HEK293 (cell line): ENCODE results near the gene TNFAIP2.

Experiments used
- CTCF ChIA-PET: fragments of 350-600 bp; formaldehyde crosslinking; extraction: SDS; loops from one replicate; lab custom pipeline; 2021; ENCODE audit warnings: antibody characterized with exemption; lab: Yijun Ruan, JAX
- POLR2A ChIA-PET: fragments of 300-600 bp; formaldehyde crosslinking; extraction: SDS; loops from one replicate; lab custom pipeline; 2020; ENCODE audit warnings: antibody characterized with exemption, inconsistent platforms; lab: Yijun Ruan, JAX
- H3K27ac ChIP-seq: fragments of 200-500 bp; sonication (Bioruptor generic); 2 replicates; pipeline ENCODE4 v1.5.1; 2014; ENCODE audit warnings: low read depth, low read length, control low read depth, inconsistent platforms; ENCODE audit errors: extremely low read depth
- H3K36me3 ChIP-seq, 2 experiments: fragments of 200-500 bp in 1 of 2; sonication (Bioruptor generic) in 1 of 2; 1 replicate in 1 of 2; 2 replicates in 1 of 2; pipeline ENCODE4 v1.5.1; 2014 to 2017; ENCODE audit warnings: inconsistent platforms in 2 of 2, low read length in 2 of 2; ENCODE audit not compliant: control insufficient read depth in 2 of 2, insufficient read depth in 1 of 2
- H3K4me1 ChIP-seq: fragments of 200-500 bp; sonication (Bioruptor generic); 2 replicates; pipeline ENCODE4 v1.5.1; 2014; ENCODE audit warnings: mild to moderate bottlenecking, low read length, inconsistent platforms; ENCODE audit not compliant: control insufficient read depth, insufficient read depth
- H3K4me3 ChIP-seq: 2 replicates; pipeline ENCODE4 v1.5.1; 2011; ENCODE audit warnings: low read depth, mild to moderate bottlenecking, control low read depth, low read length, moderate library complexity
- H3K9me3 ChIP-seq: fragments of 200-500 bp; sonication (Bioruptor generic); 2 replicates; pipeline ENCODE4 v1.5.1; 2014; ENCODE audit warnings: low read depth, low read length, inconsistent platforms; ENCODE audit not compliant: control insufficient read depth, insufficient read depth
- EGR2 ChIP-seq: fragments of 450-650 bp; formaldehyde crosslinking; IDR thresholded peaks from 2 replicates; pipeline ENCODE4 v1.5.1; 2016; ENCODE audit warnings: low read depth, missing biosample characterization, missing genetic modification characterization
- GLIS2 ChIP-seq: fragments of 450-650 bp; formaldehyde crosslinking; IDR thresholded peaks from 2 replicates; pipeline ENCODE4 v1.5.1; 2016; ENCODE audit warnings: missing biosample characterization, missing genetic modification characterization
- HOXD13 ChIP-seq: sonication (generic); formaldehyde crosslinking; IDR thresholded peaks from 2 replicates; pipeline ENCODE4 v1.8.0; 2022; ENCODE audit warnings: missing genetic modification reagents, borderline replicate concordance
- MEIS1 ChIP-seq: sonication (generic); formaldehyde crosslinking; IDR thresholded peaks from 2 replicates; pipeline ENCODE4 v1.8.1; 2022; ENCODE audit warnings: missing genetic modification reagents, mild to moderate bottlenecking, borderline replicate concordance
- SCRT1 ChIP-seq: fragments of 450-650 bp; formaldehyde crosslinking; IDR thresholded peaks from 2 replicates; pipeline ENCODE4 v1.5.1; 2016; ENCODE audit warnings: missing biosample characterization, missing genetic modification characterization, borderline replicate concordance
- YY2 ChIP-seq: fragments of 450-650 bp; formaldehyde crosslinking; IDR thresholded peaks from 2 replicates; pipeline ENCODE4 v1.5.1; 2016; ENCODE audit warnings: missing biosample characterization, missing genetic modification characterization
- ZBTB17 ChIP-seq: fragments of 450-650 bp; formaldehyde crosslinking; IDR thresholded peaks from 2 replicates; pipeline ENCODE4 v1.5.1; 2016; ENCODE audit warnings: missing biosample characterization, missing genetic modification characterization
- ZBTB20 ChIP-seq: fragments of 450-650 bp; formaldehyde crosslinking; IDR thresholded peaks from 2 replicates; pipeline ENCODE4 v1.5.1; 2016; ENCODE audit warnings: missing biosample characterization, missing genetic modification characterization
- ZBTB21 ChIP-seq: fragments of 450-650 bp; formaldehyde crosslinking; IDR thresholded peaks from 2 replicates; pipeline ENCODE4 v1.5.1; 2017; ENCODE audit warnings: missing biosample characterization, missing genetic modification characterization
- ZFHX2 ChIP-seq: fragments of 450-650 bp; formaldehyde crosslinking; conservative IDR thresholded peaks from 2 replicates; pipeline ENCODE4 v1.5.1; 2016; ENCODE audit warnings: missing biosample characterization, missing genetic modification characterization
- ZIC2 ChIP-seq: fragments of 450-650 bp; formaldehyde crosslinking; IDR thresholded peaks from 2 replicates; pipeline ENCODE4 v1.5.1; 2016; ENCODE audit warnings: missing biosample characterization, missing genetic modification characterization
- ZNF121 ChIP-seq: fragments of 450-650 bp; formaldehyde crosslinking; IDR thresholded peaks from 2 replicates; pipeline ENCODE4 v1.5.1; 2016; ENCODE audit warnings: missing biosample characterization, missing genetic modification characterization
- ZNF223 ChIP-seq: fragments of 450-650 bp; formaldehyde crosslinking; IDR thresholded peaks from 2 replicates; pipeline ENCODE4 v1.5.1; 2016; ENCODE audit warnings: missing biosample characterization, missing genetic modification characterization
- ZNF311 ChIP-seq: fragments of 450-650 bp; formaldehyde crosslinking; IDR thresholded peaks from 2 replicates; pipeline ENCODE4 v1.5.1; 2017; ENCODE audit warnings: missing biosample characterization, missing genetic modification characterization, borderline replicate concordance
- ZNF324 ChIP-seq: fragments of 450-650 bp; formaldehyde crosslinking; IDR thresholded peaks from 2 replicates; pipeline ENCODE4 v1.5.1; 2016; ENCODE audit warnings: missing biosample characterization, missing genetic modification characterization
- ZNF404 ChIP-seq: fragments of 450-650 bp; formaldehyde crosslinking; IDR thresholded peaks from 2 replicates; pipeline ENCODE4 v1.5.1; 2017; ENCODE audit warnings: missing biosample characterization, missing genetic modification characterization
- ZNF529 ChIP-seq: fragments of 450-650 bp; formaldehyde crosslinking; IDR thresholded peaks from 2 replicates; pipeline ENCODE4 v1.5.1; 2017; ENCODE audit warnings: missing genetic modification characterization, missing biosample characterization; ENCODE audit not compliant: insufficient replicate concordance
- ZNF571 ChIP-seq: fragments of 450-650 bp; formaldehyde crosslinking; IDR thresholded peaks from 2 replicates; pipeline ENCODE4 v1.5.0; 2017; ENCODE audit warnings: missing biosample characterization, missing genetic modification characterization
- ZNF677 ChIP-seq: fragments of 450-650 bp; IDR thresholded peaks from 2 replicates; pipeline ENCODE4 v1.5.0; 2018; ENCODE audit warnings: missing biosample characterization, mild to moderate bottlenecking, missing genetic modification characterization, moderate library complexity
- ZNF707 ChIP-seq: fragments of 450-650 bp; formaldehyde crosslinking; IDR thresholded peaks from 2 replicates; pipeline ENCODE4 v1.5.1; 2016; ENCODE audit warnings: missing biosample characterization, missing genetic modification characterization
- ZNF747 ChIP-seq: fragments of 450-650 bp; formaldehyde crosslinking; IDR thresholded peaks from 2 replicates; pipeline ENCODE4 v1.5.1; 2016; ENCODE audit warnings: missing biosample characterization, missing genetic modification characterization
- ZNF768 ChIP-seq: fragments of 450-650 bp; formaldehyde crosslinking; IDR thresholded peaks from 2 replicates; pipeline ENCODE4 v1.5.1; 2018; ENCODE audit warnings: missing biosample characterization, mild to moderate bottlenecking, missing genetic modification characterization
- ZNF837 ChIP-seq: fragments of 450-650 bp; formaldehyde crosslinking; IDR thresholded peaks from 2 replicates; pipeline ENCODE4 v1.5.1; 2016; ENCODE audit warnings: missing biosample characterization, missing genetic modification characterization
- ZSCAN16 ChIP-seq: fragments of 450-650 bp; formaldehyde crosslinking; IDR thresholded peaks from 2 replicates; pipeline ENCODE4 v1.5.1; 2016; ENCODE audit warnings: missing biosample characterization, missing genetic modification characterization
- ZSCAN23 ChIP-seq: fragments of 450-650 bp; formaldehyde crosslinking; IDR thresholded peaks from 2 replicates; pipeline ENCODE4 v1.5.1; 2016; ENCODE audit warnings: missing biosample characterization, missing genetic modification characterization
- ZXDB ChIP-seq: fragments of 450-650 bp; formaldehyde crosslinking; IDR thresholded peaks from 2 replicates; pipeline ENCODE4 v1.5.1; 2016; ENCODE audit warnings: missing biosample characterization, missing genetic modification characterization
- TF ChIP-seq, protein P1 (sequence below): fragments of 450-650 bp; formaldehyde crosslinking; IDR thresholded peaks from 2 replicates; pipeline ENCODE4 v1.5.1; 2016; ENCODE audit warnings: missing biosample characterization, missing genetic modification characterization, low read depth
- TF ChIP-seq, protein P2 (sequence below): fragments of 450-650 bp; formaldehyde crosslinking; IDR thresholded peaks from 2 replicates; pipeline ENCODE4 v1.5.1; 2016; ENCODE audit warnings: missing biosample characterization, missing genetic modification characterization
- TF ChIP-seq, protein P3 (sequence below): fragments of 450-650 bp; formaldehyde crosslinking; IDR thresholded peaks from 2 replicates; pipeline ENCODE4 v1.5.1; 2016; ENCODE audit warnings: missing biosample characterization, missing genetic modification characterization
- TF ChIP-seq, protein P4 (sequence below): fragments of 450-650 bp; formaldehyde crosslinking; IDR thresholded peaks from 2 replicates; pipeline ENCODE4 v1.5.1; 2017; ENCODE audit warnings: missing biosample characterization, missing genetic modification characterization
- TF ChIP-seq, protein P5 (sequence below): fragments of 450-650 bp; formaldehyde crosslinking; IDR thresholded peaks from 2 replicates; pipeline ENCODE4 v1.5.1; 2016; ENCODE audit warnings: missing biosample characterization, missing genetic modification characterization

TNFAIP2 gene

DNA sequence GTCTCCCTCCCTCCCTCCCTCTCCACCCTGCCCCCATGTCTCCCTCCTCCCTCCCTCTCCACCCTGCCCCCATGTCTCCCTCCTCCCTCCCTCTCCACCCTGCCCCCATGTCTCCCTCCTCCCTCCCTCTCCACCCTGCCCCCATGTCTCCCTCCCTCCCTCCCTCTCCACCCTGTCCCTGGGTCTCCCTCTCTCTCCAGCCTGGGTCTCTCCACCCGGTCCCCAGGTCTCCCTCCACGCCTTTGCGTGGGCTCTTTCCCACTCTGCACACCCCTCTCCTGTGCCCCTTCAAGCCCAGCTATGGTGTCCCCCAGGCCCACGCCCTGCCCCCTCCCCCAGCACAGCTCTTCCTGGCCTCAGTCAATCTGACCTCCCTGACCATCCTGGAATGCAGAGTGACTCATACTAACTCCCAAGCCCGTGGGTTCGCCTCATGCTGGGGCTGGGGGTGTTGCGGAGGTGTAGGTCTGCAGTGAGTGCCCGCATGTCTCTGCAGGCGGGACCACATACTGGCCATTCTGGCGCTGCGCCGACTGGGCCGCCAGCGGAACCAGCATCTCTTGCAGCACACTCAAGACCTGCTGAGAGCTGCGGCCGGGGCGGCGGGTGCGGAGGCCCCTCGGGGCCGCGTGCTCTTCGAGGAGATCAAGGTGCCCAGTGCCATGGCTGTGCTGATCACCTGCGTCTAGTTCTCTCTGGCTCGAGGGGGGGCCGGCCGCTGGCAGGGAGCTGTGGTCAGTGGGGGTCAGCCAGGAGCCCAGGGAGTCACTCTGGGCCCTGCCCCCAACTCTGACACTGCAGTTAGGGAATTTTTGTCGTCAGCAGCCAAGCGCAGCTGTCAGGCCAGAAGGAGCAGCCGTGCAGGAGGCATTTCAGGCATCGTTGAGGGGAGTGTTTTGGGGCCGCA, 13.5 kb upstream of the TNFAIP2 start (continued):
- TF ChIP-seq HOXD13 (CRISPR knock-in tag) (no peak), ZNF747 (tag by site-specific recombination) (no peak), ZBTB21 (tag by site-specific recombination) (no peak), ZNF707 (tag by site-specific recombination) (no peak), ZNF404 (tag by site-specific recombination) (no peak), ZSCAN16 (tag by site-specific recombination) (no peak), ZNF571 (no peak), EGR2 (peak; percentile 89), ZNF529 (tag by site-specific recombination) (no peak), ZNF768 (tag by site-specific recombination) (no peak), ZIC2 (peak; percentile 76), YY2 (tag by site-specific recombination) (no peak), ZFHX2 (peak; percentile 98)
- TF ChIP-seq, protein P1, sequence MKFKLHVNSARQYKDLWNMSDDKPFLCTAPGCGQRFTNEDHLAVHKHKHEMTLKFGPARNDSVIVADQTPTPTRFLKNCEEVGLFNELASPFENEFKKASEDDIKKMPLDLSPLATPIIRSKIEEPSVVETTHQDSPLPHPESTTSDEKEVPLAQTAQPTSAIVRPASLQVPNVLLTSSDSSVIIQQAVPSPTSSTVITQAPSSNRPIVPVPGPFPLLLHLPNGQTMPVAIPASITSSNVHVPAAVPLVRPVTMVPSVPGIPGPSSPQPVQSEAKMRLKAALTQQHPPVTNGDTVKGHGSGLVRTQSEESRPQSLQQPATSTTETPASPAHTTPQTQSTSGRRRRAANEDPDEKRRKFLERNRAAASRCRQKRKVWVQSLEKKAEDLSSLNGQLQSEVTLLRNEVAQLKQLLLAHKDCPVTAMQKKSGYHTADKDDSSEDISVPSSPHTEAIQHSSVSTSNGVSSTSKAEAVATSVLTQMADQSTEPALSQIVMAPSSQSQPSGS (tag by site-specific recombination) = no peak
- TF ChIP-seq, protein P2, sequence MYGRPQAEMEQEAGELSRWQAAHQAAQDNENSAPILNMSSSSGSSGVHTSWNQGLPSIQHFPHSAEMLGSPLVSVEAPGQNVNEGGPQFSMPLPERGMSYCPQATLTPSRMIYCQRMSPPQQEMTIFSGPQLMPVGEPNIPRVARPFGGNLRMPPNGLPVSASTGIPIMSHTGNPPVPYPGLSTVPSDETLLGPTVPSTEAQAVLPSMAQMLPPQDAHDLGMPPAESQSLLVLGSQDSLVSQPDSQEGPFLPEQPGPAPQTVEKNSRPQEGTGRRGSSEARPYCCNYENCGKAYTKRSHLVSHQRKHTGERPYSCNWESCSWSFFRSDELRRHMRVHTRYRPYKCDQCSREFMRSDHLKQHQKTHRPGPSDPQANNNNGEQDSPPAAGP (tag by site-specific recombination) = peak; percentile 84
- TF ChIP-seq, protein P3, sequence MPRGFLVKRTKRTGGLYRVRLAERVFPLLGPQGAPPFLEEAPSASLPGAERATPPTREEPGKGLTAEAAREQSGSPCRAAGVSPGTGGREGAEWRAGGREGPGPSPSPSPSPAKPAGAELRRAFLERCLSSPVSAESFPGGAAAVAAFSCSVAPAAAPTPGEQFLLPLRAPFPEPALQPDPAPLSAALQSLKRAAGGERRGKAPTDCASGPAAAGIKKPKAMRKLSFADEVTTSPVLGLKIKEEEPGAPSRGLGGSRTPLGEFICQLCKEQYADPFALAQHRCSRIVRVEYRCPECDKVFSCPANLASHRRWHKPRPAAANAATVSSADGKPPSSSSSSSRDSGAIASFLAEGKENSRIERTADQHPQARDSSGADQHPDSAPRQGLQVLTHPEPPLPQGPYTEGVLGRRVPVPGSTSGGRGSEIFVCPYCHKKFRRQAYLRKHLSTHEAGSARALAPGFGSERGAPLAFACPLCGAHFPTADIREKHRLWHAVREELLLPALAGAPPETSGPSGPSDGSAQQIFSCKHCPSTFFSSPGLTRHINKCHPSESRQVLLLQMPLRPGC = no peak

DNA sequence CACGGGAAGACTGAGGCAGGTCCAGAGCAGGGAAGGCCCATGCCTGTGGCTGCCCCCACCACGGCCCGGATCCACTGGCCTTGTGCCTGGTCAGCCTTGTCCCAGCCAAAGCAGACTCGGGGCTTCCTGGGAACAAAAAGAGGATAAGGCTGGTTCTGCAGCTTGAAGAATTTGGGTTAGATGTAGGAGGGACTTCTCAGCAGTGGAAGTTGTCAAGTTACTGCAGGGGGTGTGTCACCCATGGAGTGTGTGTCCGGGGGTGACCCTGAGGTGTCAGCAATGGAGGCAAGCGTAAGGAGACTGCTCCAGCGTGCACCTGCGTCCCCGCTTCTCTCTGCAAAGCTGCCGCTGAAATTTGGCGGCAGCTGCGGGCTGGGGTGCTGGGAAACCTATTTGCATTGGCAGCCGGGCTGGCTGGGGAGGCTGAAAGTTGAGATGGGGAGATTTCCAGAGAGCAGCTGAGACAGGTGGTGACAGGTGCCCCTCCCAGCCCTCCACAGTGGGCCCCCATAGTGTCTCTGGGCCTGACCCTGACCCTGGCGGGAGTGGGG, 12.5 kb upstream of the TNFAIP2 start:
- H3K4me3 ChIP-seq = no peak overlapping the region
- H3K27ac ChIP-seq = no peak overlapping the region
- ChIA-PET CTCF (interaction anchor here (0.5 to 1.0 kb wide), 2 partner anchors 29 to 226 kb away, joined by 3 read pairs; no protein-coding TSS in a partner anchor), POLR2A (interaction anchor here (0.6 kb wide), 1 partner anchor 75 kb away, joined by 9 read pairs; no protein-coding TSS in a partner anchor)
- H3K36me3 ChIP-seq = no peaks in the 10 kb centered on the region
- no peak for TF ChIP-seq ZXDB (tag by site-specific recombination)
- TF ChIP-seq ZNF677 (tag by site-specific recombination) = no peak
- TF ChIP-seq ZBTB20 = no peak
- TF ChIP-seq, protein P4, sequence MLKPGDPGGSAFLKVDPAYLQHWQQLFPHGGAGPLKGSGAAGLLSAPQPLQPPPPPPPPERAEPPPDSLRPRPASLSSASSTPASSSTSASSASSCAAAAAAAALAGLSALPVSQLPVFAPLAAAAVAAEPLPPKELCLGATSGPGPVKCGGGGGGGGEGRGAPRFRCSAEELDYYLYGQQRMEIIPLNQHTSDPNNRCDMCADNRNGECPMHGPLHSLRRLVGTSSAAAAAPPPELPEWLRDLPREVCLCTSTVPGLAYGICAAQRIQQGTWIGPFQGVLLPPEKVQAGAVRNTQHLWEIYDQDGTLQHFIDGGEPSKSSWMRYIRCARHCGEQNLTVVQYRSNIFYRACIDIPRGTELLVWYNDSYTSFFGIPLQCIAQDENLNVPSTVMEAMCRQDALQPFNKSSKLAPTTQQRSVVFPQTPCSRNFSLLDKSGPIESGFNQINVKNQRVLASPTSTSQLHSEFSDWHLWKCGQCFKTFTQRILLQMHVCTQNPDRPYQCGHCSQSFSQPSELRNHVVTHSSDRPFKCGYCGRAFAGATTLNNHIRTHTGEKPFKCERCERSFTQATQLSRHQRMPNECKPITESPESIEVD (tag by site-specific recombination) = no peak
- no peak for TF ChIP-seq ZSCAN23 (tag by site-specific recombination)
- no peak for TF ChIP-seq ZNF121 (tag by site-specific recombination)
- TF ChIP-seq ZBTB17 (tag by site-specific recombination) = no peak
- TF ChIP-seq ZBTB21 (tag by site-specific recombination) = no peak
- TF ChIP-seq, protein P5, sequence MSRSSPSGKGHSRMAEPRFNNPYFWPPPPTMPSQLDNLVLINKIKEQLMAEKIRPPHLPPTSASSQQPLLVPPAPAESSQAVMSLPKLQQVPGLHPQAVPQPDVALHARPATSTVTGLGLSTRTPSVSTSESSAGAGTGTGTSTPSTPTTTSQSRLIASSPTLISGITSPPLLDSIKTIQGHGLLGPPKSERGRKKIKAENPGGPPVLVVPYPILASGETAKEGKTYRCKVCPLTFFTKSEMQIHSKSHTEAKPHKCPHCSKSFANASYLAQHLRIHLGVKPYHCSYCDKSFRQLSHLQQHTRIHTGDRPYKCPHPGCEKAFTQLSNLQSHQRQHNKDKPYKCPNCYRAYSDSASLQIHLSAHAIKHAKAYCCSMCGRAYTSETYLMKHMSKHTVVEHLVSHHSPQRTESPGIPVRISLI (tag by site-specific recombination) = no peak
- no peak for TF ChIP-seq GLIS2
- no peak for TF ChIP-seq ZNF324
- TF ChIP-seq ZNF223 (tag by site-specific recombination) = no peak
- no peak for TF ChIP-seq ZSCAN16 (tag by site-specific recombination)
- TF ChIP-seq EGR2 = no peak
- TF ChIP-seq ZNF311 (tag by site-specific recombination) = no peak
- TF ChIP-seq SCRT1 (tag by site-specific recombination) = no peak
- no peak for TF ChIP-seq MEIS1 (CRISPR knock-in tag)
- TF ChIP-seq ZNF837 (tag by site-specific recombination) = no peak
- H3K9me3 ChIP-seq = no peaks in the 10 kb centered on the region
- no peaks in the 10 kb centered on the region; the same call in 1 of the 2 replicates for H3K4me1 ChIP-seq
